ENCODE measurements around the gene AGAP1. TPM values are rescaled to one million over a fixed set of nuclear protein-coding genes. Genes with fewer than 3 reads are reported as not detected.

AGAP1 gene
- total and polyA plus RNA-seq, 8 donors, result 5.0 to 27.6 (median 17.4) TPM

- no peaks in the 10 kb centered on the region for H3K4me1 ChIP-seq
- intact Hi-C loops (cut with DNase I), result no loop called here
- no peak for TF ChIP-seq CTCF (IDR thresholded peaks at IDR 0.05)
- peaks cover 0 to 17% (median 0%) of the 10 kb centered on the region in 3 donors for H3K36me3 ChIP-seq
- no peaks in the 10 kb centered on the region for H3K27me3 ChIP-seq
- H3K4me3 ChIP-seq, result no peak overlapping the region
- FAIRE-seq, result no peak
- no peaks in the 10 kb centered on the region for H3K9me3 ChIP-seq
- H3K27ac ChIP-seq, result no peak overlapping the region
- WGBS, 2 donors, result 96 to 97% methylated on average over 16 of the region's 16 CpGs
- DNase-seq, result peak in 1 of 6 donors; percentile 27
- no peak for ATAC-seq
Observed at GRCh38 chr2:235928751-235929370, 435.0 kb downstream of the AGAP1 start.

GRCh38 chr2:235930701-235931100 lies 436.9 kb downstream of the AGAP1 start:
- ATAC-seq (no peak), FAIRE-seq (no peak)
- intact Hi-C loops (cut with DNase I), result no loop called here

GRCh38 chr2:235931676-235932075 lies 437.8 kb downstream of the AGAP1 start:
- FAIRE-seq (no peak), DNase-seq (no peak), ATAC-seq (no peak)
- WGBS, 2 donors, result 93 to 94% methylated on average over 15 of the region's 15 CpGs
- H3K27me3 ChIP-seq, result no peaks in the 10 kb centered on the region
- intact Hi-C loops (cut with DNase I), result no loop called here
- H3K27ac ChIP-seq, result no peak overlapping the region
- H3K9me3 ChIP-seq, result no peaks in the 10 kb centered on the region
- no peak for TF ChIP-seq CTCF (IDR thresholded peaks at IDR 0.05)
- no peak overlapping the region for H3K4me3 ChIP-seq
- H3K4me1 ChIP-seq, result no peaks in the 10 kb centered on the region
- peaks cover 0 to 17% (median 0%) of the 10 kb centered on the region in 3 donors for H3K36me3 ChIP-seq

More at GRCh38 chr2:235930701-235931100, 436.9 kb downstream of the AGAP1 start:
- TF ChIP-seq CTCF (IDR thresholded peaks at IDR 0.05), result no peak
- Histone ChIP-seq H3K27me3 (no peaks in the 10 kb centered on the region), H3K27ac (no peak overlapping the region), H3K4me3 (no peak overlapping the region), H3K36me3 (peaks cover 0 to 17% (median 0%) of the 10 kb centered on the region in 3 donors), H3K4me1 (no peaks in the 10 kb centered on the region), H3K9me3 (no peaks in the 10 kb centered on the region)
- 90% methylated on average over 19 of the region's 19 CpGs for WGBS, 2 donors
- peak in 1 of 6 donors; percentile 28 for DNase-seq

GRCh38 chr2:235934059-235934773 lies 440.4 kb downstream of the AGAP1 start:
- no peak for DNase-seq

More at GRCh38 chr2:235934059-235934773, 440.4 kb downstream of the AGAP1 start:
- FAIRE-seq, result no peak
- intact Hi-C loops (cut with DNase I), result no loop called here
- Histone ChIP-seq H3K4me3 (no peak overlapping the region), H3K9me3 (no peaks in the 10 kb centered on the region), H3K36me3 (peaks cover 0 to 17% (median 0%) of the 10 kb centered on the region in 3 donors), H3K27me3 (no peaks in the 10 kb centered on the region), H3K4me1 (no peaks in the 10 kb centered on the region), H3K27ac (no peak overlapping the region)
- no peak for ATAC-seq
- 91 to 94% methylated on average over 15 of the region's 15 CpGs for WGBS, 2 donors
- TF ChIP-seq CTCF (IDR thresholded peaks at IDR 0.05), result no peak
